Mesenchymal stem cell (in vitro differentiated cells and primary cell): ENCODE data around the gene PA2G4.

Experiments used
- DNase-seq: peaks from one replicate; pipeline ENCODE4 v3.0.0-alpha.2; 2013
- H2AFZ ChIP-seq: one replicate; pipeline ENCODE4 v1.6.1; 2013; ENCODE audit warnings: low read depth, mild to moderate bottlenecking, control low read depth, inconsistent platforms, low read length, moderate library complexity
- H2AK5ac ChIP-seq: 2 replicates; pipeline ENCODE4 v1.6.1; 2013; ENCODE audit warnings: low read length, moderate library complexity, mild to moderate bottlenecking, inconsistent platforms; ENCODE audit not compliant: severe bottlenecking
- H2BK120ac ChIP-seq: one replicate; pipeline ENCODE4 v1.6.1; 2013; ENCODE audit warnings: low read depth, mild to moderate bottlenecking, inconsistent platforms, low read length, moderate library complexity
- H2BK12ac ChIP-seq, 2 experiments: one replicate each; pipeline ENCODE4 v1.6.1; 2013; ENCODE audit warnings: inconsistent platforms in 2 of 2, low read length in 2 of 2, mild to moderate bottlenecking in 2 of 2, moderate library complexity in 2 of 2, control low read depth in 1 of 2
- H2BK15ac ChIP-seq: one replicate; pipeline ENCODE4 v1.6.1; 2013; ENCODE audit warnings: mild to moderate bottlenecking, low read depth, inconsistent platforms; ENCODE audit not compliant: poor library complexity, severe bottlenecking
- H2BK5ac ChIP-seq: 2 replicates; pipeline ENCODE4 v1.6.1; 2013; ENCODE audit warnings: low read depth, mild to moderate bottlenecking, low read length, control low read depth, inconsistent platforms; ENCODE audit not compliant: poor library complexity, severe bottlenecking
- H3K14ac ChIP-seq, 2 experiments: one replicate each; pipeline ENCODE4 v1.6.1; 2013; ENCODE audit warnings: inconsistent platforms in 2 of 2, low read length in 2 of 2, control low read depth in 1 of 2, mild to moderate bottlenecking in 1 of 2, moderate library complexity in 1 of 2
- H3K18ac ChIP-seq, 2 experiments: one replicate each; pipeline ENCODE4 v1.6.1; 2013; ENCODE audit warnings: inconsistent platforms in 2 of 2, low read length in 2 of 2, control low read depth in 1 of 2, low read depth in 1 of 2, mild to moderate bottlenecking in 1 of 2
- H3K23ac ChIP-seq, 2 experiments: one replicate each; pipeline ENCODE4 v1.6.1; 2013; ENCODE audit warnings: inconsistent platforms in 2 of 2, low read length in 2 of 2, mild to moderate bottlenecking in 2 of 2, moderate library complexity in 2 of 2, control low read depth in 1 of 2
- H3K27ac ChIP-seq: 2 replicates; pipeline ENCODE4 v1.5.1; 2013; ENCODE audit warnings: mild to moderate bottlenecking, moderate library complexity, low read length, control low read depth, inconsistent platforms; ENCODE audit not compliant: poor library complexity, severe bottlenecking
- H3K27me3 ChIP-seq, 2 experiments: 2 replicates each; pipeline versions ENCODE4 v1.6.1 to v1.7.0; 2013; ENCODE audit warnings: low read length in 2 of 2, mild to moderate bottlenecking in 2 of 2, moderate library complexity in 2 of 2, control low read depth in 1 of 2, inconsistent platforms in 1 of 2; ENCODE audit not compliant: control insufficient read depth in 1 of 2, insufficient read depth in 1 of 2
- H3K36me3 ChIP-seq, 2 experiments: 2 replicates each; pipeline versions ENCODE4 v1.6.1 to v1.7.0; 2013; ENCODE audit warnings: low read length in 2 of 2, control low read depth in 1 of 2, inconsistent platforms in 1 of 2, low read depth in 1 of 2, mild to moderate bottlenecking in 1 of 2; ENCODE audit not compliant: insufficient read depth in 2 of 2, control insufficient read depth in 1 of 2
- H3K4ac ChIP-seq, 2 experiments: one replicate each; pipeline ENCODE4 v1.6.1; 2013; ENCODE audit warnings: inconsistent platforms in 2 of 2, low read length in 2 of 2, mild to moderate bottlenecking in 2 of 2, moderate library complexity in 2 of 2, control low read depth in 1 of 2, low read depth in 1 of 2
- H3K4me1 ChIP-seq: 2 replicates; pipeline ENCODE4 v1.6.1; 2013; ENCODE audit warnings: low read depth, low read length, control low read depth; ENCODE audit not compliant: control insufficient read depth, insufficient read depth
- H3K4me2 ChIP-seq: 2 replicates; pipeline ENCODE4 v1.6.1; 2013; ENCODE audit warnings: low read length, mild to moderate bottlenecking, inconsistent platforms; ENCODE audit not compliant: poor library complexity, severe bottlenecking
- H3K4me3 ChIP-seq, 2 experiments: 2 replicates each; pipeline versions ENCODE4 v1.5.1 to v1.7.0; 2013; ENCODE audit warnings: low read length in 2 of 2, mild to moderate bottlenecking in 2 of 2, control low read depth in 1 of 2, low read depth in 1 of 2; ENCODE audit not compliant: insufficient read depth in 1 of 2
- H3K79me1 ChIP-seq: replicated peaks from 2 replicates; pipeline ENCODE4 v1.6.1; 2013; ENCODE audit warnings: mild to moderate bottlenecking, control low read depth, low read length, inconsistent platforms; ENCODE audit not compliant: poor library complexity, severe bottlenecking
- H3K9ac ChIP-seq: 2 replicates; pipeline ENCODE4 v1.7.0; 2013; ENCODE audit warnings: mild to moderate bottlenecking, low read length, moderate library complexity
- H3K9me3 ChIP-seq: 2 replicates; pipeline ENCODE4 v1.7.0; 2013; ENCODE audit warnings: mild to moderate bottlenecking, low read length; ENCODE audit not compliant: control insufficient read depth
- H4K8ac ChIP-seq: one replicate; pipeline ENCODE4 v1.6.1; 2013; ENCODE audit warnings: inconsistent platforms, mild to moderate bottlenecking, low read length, moderate library complexity
- H4K91ac ChIP-seq: one replicate; pipeline ENCODE4 v1.6.1; 2013; ENCODE audit warnings: mild to moderate bottlenecking, low read length, inconsistent platforms
- WGBS: methylation state at CpG from one replicate; pipeline ENCODE4 v1.1.7; 2013; ENCODE audit warnings: mixed read lengths; 5-methylcytosine and 5-hydroxymethylcytosine counted together

PA2G4 gene

DNA sequence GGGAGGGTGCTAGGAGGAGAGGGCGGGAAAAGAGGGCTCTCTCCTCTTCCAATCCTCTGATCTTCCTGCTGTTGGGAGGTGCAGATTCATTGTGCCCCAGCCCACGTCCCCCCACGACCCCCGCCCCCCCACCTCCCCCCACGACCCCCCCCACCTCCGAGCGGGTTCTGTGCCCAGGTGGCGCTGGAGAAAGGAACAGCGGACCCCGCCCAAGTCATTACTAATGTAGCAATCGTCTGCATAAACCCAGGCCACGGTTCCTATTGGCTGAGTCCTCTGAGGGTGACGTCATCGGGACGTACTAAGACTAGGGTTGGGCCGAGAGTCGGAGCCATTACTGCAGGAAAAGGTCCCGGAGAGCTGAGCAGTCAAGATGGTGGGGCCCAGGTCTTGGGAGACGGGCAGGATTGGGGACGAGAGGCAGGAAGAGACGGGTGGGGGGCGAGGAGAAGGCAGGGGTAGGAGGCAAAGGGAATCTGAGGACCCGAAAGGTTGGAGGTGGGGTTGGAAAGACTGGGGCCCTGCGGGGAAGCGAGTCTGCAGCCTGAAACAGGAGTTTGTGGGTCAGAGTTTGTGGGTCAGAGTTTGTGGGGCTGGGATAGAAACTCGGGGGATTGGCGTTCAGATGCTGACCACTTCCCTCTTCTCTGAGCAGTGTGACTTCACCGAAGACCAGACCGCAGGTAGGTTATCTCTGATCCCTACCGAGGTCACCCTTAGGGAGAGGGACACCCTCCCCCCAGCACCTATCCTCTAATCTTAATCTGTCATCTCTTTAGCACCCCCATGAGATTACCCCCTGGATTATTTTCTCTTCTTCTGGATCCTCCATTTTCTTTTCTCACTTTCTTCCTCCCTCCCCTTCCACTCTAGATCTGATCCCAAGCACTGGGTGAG lies 53.9 kb downstream of the PA2G4 start, which contains the start of gene MYL6:
Gene MYL6 (plus strand): TSS at position 331 of the 897 bp plus-strand sequence. CDS start 43 bp downstream, at position 374.
- Histone ChIP-seq H3K4me1 (peaks cover 26% of the 10 kb centered on the region), H3K4me2 (peak within 1 kb of the TSS; percentile 79), H3K9ac (peak within 1 kb of the TSS; percentile 99), H4K91ac (peak within 1 kb of the TSS; percentile 77), H2AFZ (peak within 1 kb of the TSS; percentile 8), H3K27ac (peak within 1 kb of the TSS; percentile 98), H3K79me1 (peaks cover 16% of the 10 kb centered on the region), H3K27me3 (no peaks in the 10 kb centered on the region), H3K4me3 (peak within 1 kb of the TSS; percentile 83 to 95), H3K36me3 (peaks cover 49 to 59% of the 10 kb centered on the region in 2 experiments), H2BK15ac (peak within 1 kb of the TSS; percentile 60), H2AK5ac (peak within 1 kb of the TSS; percentile 81), H2BK5ac (peak within 1 kb of the TSS; percentile 39), H3K18ac (peak within 1 kb of the TSS; percentile 94 to 96), H3K4ac (peak within 1 kb of the TSS; percentile 77 to 95), H2BK12ac (peak within 1 kb of the TSS in 1 of 2 experiments; percentile 59), H3K9me3 (no peaks in the 10 kb centered on the region), H4K8ac (peak within 1 kb of the TSS; percentile 87), H2BK120ac (peak within 1 kb of the TSS; percentile 67), H3K23ac (peak within 1 kb of the TSS in 1 of 2 experiments; percentile 91), H3K14ac (peak within 1 kb of the TSS in 1 of 2 experiments; percentile 98)
- DNase-seq, result peak; percentile 98
- 0% methylated on average over 20 of the region's 30 CpGs for WGBS

DNA sequence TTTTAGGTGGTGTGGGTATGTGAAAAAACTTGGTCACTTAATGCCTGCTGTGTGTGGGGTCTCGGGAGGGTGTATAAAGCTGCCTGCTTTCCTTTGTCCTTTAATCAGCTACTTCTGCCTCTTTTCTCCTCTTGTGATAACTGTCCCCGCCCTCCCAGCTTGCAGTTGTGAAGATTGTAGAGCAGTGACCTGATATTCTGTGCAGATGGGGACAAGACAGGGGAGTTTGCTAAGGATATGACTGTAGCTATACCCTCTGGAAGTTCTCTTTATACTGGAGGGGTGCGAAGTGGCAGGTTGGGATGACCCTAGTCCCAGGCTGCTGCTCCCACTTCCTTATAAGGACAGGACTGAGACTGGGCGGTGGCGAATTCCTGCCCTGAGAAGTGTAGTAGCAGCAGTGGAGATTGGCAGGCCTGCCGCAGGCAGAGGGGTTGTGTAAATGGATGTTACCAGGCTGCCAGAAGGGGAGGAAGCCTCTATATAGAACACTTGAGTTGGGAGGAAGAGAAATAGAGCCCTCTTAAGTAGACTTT lies 54.6 kb downstream of the PA2G4 start:
- Histone ChIP-seq H3K4ac (peak overlapping the region; percentile 39 to 55), H3K14ac (peak overlapping the region in 1 of 2 experiments; percentile 64), H3K27me3 (no peaks in the 10 kb centered on the region), H3K27ac (peak overlapping the region; percentile 97), H3K9me3 (no peaks in the 10 kb centered on the region), H4K91ac (no peak overlapping the region), H3K18ac (peak overlapping the region in 1 of 2 experiments; percentile 28), H3K9ac (peak overlapping the region; percentile 99), H3K4me3 (peak overlapping the region; percentile 83 to 95), H2BK12ac (no peak overlapping the region), H3K36me3 (peaks cover 53 to 66% of the 10 kb centered on the region in 2 experiments), H4K8ac (no peak overlapping the region), H2BK15ac (no peak overlapping the region), H2BK5ac (peak overlapping the region; percentile 39), H3K4me2 (peak overlapping the region; percentile 79), H2BK120ac (no peak overlapping the region), H2AFZ (no peak overlapping the region), H2AK5ac (peak overlapping the region; percentile 81), H3K23ac (no peak overlapping the region), H3K79me1 (peaks cover 11% of the 10 kb centered on the region), H3K4me1 (peaks cover 20% of the 10 kb centered on the region)
- WGBS, result under 1% methylated on average over 5 of the region's 6 CpGs
- peak; percentile 72 for DNase-seq

DNA sequence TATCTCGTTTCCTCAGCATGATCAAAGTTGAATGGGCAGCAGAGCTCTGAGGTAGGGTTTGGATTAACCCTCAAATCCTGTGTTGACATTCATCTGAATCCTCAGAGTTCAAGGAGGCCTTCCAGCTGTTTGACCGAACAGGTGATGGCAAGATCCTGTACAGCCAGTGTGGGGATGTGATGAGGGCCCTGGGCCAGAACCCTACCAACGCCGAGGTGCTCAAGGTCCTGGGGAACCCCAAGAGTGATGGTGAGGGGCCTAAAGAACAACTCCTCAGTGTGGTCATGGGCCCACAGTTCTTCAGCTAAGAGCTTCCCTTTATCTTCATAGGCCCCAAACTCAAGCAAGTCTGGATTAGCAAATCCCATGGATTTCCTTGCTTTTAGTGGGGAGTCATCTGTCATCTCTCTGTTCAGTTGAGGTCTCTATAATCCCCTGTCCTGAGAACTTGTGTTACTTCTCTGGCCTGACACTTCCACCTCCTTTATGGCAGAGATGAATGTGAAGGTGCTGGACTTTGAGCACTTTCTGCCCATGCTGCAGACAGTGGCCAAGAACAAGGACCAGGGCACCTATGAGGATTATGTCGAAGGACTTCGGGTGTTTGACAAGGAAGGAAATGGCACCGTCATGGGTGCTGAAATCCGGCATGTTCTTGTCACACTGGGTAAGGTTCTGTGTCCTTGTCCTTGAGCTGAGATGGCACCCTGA lies 55.3 kb downstream of the PA2G4 start:
- peaks cover 57 to 66% of the 10 kb centered on the region in 2 experiments for H3K36me3 ChIP-seq
- DNase-seq, result no peak
- no peak overlapping the region for H3K23ac ChIP-seq

More for the DNA sequence above, 55.3 kb downstream of the PA2G4 start:
- H2BK15ac ChIP-seq, result no peak overlapping the region
- no peak overlapping the region for H4K8ac ChIP-seq
- peak overlapping the region; percentile 17 for H2AK5ac ChIP-seq
- H3K79me1 ChIP-seq, result peaks cover 5% of the 10 kb centered on the region
- no peak overlapping the region for H3K18ac ChIP-seq
- H3K4me1 ChIP-seq, result peaks cover 23% of the 10 kb centered on the region
- H2BK5ac ChIP-seq, result no peak overlapping the region
- H3K4me2 ChIP-seq, result peak overlapping the region; percentile 79
- H2BK12ac ChIP-seq, result no peak overlapping the region
- H3K27me3 ChIP-seq, result no peaks in the 10 kb centered on the region
- peak overlapping the region; percentile 83 to 95 for H3K4me3 ChIP-seq
- H2BK120ac ChIP-seq, result no peak overlapping the region
- no peak overlapping the region for H3K4ac ChIP-seq
- H2AFZ ChIP-seq, result no peak overlapping the region
- peak overlapping the region in 1 of 2 experiments; percentile 26 for H3K14ac ChIP-seq
- H4K91ac ChIP-seq, result no peak overlapping the region
- no peaks in the 10 kb centered on the region for H3K9me3 ChIP-seq
- 61% methylated on average over 8 of the region's 8 CpGs for WGBS
- peak overlapping the region; percentile 99 for H3K9ac ChIP-seq
- peak overlapping the region; percentile 97 for H3K27ac ChIP-seq
